Activated CD4-positive, alpha-beta T cell treated with anti-CD3 and anti-CD28 coated beads, Interleukin-2, amount 50 U/mL, for 4 hours (primary cell): ENCODE data around the gene LRSAM1.

Source experiments
- DNase-seq, 2 experiments: peaks; one replicate each; pipeline ENCODE4 v3.0.0-alpha.2; 2020

Gene LRSAM1

DNA sequence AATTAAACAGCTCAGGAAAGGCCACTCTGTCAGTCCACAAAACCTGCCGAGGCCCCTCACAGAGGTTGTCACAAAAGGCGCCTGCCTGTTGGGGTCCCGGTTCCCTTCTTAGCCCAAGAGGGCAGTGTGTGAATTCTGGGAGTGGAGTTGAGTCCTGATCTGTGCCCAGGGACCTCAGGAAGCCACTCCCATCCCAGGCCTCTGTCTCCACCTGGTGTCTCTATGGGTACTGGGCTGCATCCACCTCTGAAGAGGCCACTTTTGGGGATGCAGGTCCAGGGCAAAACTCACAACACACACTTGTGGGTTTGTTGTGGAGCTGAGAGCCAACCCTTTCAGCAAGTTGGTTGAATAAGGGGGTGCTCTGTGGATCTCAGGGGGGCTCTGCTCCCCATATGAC lies 86.5 kb downstream of the LRSAM1 start:
- DNase-seq, result no peak

DNA sequence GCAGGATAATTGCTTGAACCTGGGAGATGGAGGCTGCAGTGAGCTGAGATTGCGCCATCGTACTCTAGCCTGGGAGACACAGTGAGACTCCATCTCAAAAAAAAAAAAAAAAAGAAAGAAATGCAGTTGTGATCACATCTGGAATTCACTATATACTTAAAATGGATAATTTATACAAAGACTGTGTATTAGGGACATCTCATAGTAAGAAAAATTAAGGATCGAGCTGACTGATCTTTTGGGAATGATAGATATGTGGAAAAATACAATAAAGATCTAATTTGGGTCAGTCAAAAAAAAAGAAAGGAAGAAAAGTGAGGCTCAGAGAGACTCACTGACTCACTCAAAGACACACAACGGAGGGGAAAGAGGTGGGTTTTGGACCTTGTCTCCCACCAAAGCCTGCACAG lies 87.5 kb downstream of the LRSAM1 start:
- no peak for DNase-seq

DNA sequence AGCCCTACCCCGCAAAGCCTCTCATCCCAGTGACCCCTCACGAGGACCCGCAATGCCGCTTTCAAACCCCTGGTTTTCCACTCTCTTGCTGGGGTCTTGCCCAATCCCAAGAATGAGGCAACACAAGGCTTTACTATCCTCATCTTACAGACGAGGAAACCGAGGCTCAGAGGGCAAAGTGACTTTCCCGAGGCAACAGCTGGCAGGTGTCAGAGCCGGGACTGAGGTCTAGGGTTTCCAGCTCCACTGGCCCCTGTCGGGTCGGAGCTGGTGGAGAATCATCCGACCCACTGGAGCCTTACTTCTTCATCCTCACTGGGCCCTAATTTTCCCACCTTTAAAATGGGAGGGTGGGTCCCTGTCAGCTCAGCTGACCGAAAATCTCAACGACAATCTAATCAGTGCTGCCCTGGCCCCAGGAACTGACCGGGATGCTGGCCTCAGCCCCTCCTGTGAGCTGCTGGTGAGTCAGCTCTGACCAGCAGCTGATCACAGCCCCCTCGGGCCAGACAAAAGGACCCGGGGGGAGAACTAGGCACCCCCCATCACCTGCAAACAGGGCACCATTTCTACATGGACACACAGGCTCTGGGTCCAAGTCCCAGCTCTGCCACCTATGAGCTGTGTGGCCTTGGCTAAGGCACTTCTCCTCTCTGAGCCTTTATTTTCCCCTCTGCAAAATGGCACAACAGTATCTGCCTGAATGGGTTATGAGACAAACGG lies 88.1 kb downstream of the LRSAM1 start:
- DNase-seq, result no peak

DNA sequence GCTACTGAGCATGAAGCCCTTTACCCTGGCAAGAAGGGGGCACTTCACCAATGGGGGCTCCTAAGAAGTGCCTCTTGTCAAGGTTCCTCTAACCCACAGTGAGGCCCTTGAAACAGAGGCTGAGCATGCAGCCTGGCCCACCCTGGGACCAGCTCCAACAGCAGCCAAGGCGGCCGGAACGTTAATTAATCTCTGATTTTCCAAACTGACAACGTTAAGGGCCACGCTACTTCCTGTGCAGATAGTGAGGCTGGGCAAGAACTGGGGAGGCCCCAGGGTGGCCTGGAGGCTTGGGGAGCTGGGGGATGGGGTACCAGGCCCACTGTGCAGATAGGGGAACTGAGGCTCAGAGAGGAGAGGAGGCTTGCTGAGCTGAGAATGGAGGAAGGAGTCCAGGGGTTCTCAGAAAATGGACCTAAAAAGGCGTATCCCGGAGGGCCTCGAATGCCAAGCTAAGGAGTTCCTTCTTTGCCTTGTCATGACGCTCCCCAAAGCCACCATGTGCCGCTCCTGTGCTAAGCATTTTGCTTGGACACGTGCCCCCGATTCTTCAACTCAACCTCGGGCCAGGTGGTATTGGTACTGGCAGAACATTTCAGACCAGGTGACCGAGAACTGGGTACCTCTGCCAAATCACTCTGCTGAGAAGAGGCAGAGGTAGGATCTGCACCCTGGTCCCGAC lies 88.8 kb downstream of the LRSAM1 start:
- no peak for DNase-seq

DNA sequence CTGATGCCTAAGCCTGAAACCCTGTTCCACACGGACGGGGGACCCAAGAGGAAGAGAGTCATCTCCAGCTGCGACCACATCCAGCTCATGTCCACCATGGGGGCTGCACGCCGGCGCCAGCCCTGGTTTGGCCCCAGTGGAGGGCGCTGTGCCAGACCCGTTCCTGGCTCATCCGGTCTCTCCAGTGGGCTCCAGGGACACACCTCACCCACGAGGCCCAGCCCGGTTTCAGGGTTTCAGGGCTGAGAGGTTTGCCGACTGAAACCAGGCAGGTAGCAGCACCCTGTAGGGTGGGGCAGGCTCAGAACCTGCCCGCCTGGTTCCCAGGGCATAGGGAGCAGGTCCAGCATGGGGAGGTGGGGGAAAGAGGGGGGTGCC lies 89.3 kb downstream of the LRSAM1 start:
- no peak for DNase-seq

DNA sequence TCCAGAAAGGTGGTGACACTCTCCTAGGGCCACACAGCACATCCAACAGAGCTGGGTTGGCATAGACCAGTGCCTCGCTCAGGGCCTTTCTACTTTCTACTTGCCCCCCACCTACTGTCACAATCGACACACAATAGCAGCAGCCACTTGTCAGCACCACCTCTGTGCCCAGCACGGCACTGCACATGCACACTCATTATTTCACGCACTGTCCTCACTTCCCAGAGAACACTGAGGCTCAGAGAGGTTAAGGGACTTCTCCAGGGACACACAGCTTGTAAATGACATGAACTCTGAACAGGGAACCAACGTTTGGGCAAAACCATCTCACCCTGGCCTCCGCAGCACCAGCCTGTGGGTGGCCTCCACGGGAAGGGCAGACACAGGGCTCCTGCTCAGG lies 89.9 kb downstream of the LRSAM1 start:
- DNase-seq, result no peak

DNA sequence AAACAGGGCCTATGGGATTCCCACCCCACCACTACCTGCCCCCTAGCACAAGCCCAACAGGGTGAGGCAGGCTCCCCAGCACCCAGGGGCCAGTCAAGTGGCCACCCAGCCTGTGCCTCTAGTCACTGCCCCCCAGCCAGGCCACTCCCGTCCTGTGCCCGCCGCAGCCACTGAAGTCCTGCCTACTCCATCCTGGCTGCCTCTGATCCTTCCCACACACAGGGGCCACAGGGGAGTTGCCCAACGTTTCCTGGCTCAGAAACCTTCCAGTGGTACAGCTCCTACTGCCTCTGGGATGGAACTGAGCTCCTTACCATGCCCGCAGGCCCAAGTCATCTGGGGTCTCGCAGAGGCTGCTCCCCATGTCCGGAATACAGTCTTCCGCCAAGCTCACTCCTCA lies 90.6 kb downstream of the LRSAM1 start:
- no peak for DNase-seq

DNA sequence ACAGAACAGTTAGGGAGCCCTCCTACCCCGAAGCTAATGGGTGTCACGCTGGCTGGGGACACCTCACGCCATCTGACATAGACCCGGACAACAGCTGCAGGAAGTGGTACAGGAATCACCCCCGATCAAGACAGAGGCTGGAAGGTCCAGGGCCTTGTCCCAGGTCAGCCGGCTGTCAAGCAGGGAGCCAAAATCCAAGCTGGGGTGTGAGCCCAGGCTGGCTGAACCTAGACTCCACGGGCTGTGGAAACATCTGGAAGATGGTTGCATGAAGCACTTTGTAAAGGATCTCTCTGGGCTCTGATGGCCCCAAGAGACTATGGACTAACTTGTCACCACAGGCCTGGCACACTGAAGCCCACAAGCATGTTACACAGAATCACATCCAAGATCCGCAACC lies 91.9 kb downstream of the LRSAM1 start:
- no peak for DNase-seq

DNA sequence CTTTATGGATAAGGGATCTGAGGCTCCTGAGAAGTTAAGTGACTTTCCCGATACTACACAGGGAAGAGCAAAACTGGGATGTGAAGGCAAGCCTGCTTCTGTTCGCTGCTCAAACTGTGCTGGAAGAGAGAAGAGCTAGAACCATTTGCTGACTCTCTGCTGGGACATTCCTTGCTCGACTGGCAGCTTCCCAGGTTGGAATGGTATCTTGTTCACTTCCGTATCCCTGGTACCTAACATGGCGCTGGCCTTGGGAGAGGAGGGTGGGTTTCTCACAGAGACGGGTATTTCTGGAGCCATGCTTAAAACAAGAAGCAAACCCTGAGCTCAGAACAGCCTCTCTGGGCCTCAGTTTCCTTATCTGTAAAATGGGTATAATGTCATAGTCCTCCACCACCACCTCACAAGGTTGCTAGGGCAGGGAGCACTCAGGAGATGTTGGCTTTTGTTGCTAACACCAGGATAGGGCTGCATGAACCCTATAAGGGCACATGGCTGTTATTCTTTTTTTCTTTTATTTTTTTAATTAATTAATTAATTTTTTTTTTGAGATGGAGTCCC lies 92.7 kb downstream of the LRSAM1 start:
- DNase-seq, result no peak

DNA sequence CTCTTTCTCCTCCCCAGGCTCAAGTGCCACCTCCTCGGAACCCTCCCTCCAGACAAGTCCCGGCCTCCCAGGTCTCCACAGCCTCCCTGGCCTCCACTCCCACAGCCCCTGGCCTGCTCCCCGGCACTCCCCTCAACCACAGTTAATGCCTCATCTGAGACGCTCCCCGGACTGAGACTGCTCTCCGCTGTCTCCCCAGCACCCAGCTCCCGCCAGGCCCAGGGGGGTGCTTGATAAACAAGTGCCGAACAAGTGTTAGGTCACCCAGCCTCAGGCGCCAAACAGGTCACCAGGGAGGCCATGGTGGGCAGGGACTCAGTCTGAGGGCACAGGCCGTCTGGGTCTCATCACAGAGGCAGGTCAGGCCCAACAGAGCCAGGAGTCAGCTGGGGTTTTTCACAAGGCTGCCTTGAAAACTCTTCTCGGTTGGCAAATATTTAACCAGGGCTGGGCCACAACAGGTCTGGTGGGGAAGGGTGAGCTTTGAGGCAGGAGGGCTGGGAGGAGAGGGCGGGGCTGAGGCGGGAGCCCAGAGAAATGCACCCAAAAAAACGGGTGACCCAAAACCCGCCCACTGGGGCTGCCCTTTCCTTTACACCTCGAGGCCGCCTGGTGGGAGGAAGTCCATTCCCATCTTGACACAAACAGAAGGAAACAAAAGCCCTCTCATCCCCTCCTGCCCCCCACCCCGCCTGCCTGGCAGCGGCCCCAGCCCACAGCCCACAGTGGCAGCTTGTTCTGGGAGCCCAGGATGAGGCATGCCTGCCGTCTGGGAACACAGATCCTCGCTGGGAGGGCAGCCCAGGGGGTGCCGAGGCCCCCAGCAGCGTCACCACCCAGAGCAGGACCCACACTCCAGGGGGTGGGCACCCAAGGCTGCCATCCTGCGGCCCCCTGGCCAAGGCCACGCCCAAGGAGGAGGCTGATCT lies 94.2 kb downstream of the LRSAM1 start:
- DNase-seq, result no peak

DNA sequence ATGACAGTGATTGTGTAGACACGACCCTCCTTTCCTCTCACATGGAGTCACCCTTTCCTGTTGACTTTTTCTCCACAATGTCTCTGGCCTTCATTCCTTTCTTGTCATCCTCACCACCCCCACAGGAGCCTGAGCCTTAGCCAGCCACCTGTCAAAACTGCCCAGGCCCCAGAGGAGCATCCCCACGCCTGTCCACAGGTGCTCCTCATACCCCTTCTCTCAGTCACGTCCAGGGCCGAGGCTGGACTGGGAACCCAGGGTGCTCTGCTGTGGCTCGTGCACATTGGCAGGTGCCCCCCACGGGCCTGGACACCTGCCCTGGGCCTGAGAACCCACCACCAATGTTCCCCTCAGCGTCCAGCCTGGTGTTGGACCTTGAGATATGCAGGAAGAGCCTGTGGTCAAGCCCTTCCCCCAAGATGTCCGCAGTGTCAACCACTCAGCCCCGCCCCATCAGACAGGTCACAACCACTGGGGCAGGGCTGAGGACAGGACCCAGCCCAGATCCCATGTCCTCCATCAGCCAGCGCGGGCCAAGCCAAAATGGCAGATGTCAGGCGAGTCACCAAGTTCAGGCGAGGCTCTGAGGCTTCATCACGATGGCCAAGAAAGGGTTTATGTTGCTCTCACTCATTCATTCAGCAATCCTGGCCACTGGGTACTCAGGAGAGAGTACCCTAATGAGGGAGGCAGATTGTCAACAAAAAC lies 95.0 kb downstream of the LRSAM1 start:
- no peak for DNase-seq

DNA sequence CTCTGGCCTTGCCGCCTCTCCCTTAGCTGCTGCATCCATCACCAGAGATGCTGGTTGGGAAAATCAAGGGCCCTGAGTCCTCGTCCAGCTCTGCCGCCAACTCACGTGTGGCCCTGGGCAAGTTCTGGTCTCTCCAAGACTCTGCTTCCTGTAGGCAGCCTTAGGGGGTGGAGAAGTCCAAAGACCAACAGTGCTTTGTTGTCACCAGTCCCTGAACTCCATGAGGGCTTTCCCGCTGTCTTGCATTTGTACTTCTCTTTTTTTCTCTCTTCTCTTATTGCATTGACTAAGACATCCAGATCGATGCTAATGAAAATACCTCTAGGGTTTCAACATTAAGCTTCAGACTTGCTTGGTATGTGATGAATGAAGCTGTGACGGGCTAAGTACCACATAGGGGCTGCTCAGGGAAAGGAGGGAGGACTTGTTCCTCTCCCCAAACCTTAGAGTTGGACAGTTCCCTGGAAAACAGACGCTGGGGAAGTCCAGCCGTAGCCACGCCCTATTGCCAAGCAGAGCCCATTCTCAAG lies 97.1 kb downstream of the LRSAM1 start:
- DNase-seq, result no peak

DNA sequence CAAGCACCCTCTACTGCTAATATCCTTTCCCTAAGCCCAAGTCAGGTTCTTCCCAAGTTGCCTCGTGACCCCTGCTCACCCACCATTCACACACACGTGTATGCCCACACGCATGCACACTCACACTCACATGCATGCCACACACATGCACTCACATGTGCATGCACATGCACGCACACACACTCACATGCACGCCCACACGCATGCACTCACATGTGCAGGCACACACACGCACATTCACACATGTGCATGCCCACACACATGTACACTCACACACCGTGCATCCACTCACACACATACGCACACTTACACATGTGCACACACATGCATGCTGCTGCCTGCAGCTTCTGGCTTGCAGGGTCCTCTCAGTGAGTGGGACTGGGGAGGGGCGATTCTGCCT lies 97.9 kb downstream of the LRSAM1 start:
- no peak for DNase-seq

DNA sequence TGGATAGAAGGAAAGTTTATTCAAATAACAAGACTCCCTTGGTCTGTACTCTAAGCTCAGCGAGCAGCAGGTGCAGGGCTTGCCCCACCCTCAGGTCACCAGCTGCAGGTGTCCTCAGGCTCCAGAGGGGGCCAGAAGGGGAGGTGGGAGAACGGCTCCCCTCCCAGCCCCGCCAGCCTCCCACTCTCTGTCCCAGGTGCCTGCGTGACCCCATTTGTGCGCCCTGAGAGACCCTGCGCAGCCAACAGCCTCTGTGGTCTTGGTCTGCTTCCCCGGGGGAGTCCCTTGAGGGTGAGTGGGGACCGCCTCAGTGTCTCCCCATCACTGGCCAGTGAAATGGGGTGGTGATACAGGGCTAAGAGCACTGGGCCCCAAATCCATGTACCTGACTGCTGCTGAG lies 98.4 kb downstream of the LRSAM1 start:
- DNase-seq, result no peak

DNA sequence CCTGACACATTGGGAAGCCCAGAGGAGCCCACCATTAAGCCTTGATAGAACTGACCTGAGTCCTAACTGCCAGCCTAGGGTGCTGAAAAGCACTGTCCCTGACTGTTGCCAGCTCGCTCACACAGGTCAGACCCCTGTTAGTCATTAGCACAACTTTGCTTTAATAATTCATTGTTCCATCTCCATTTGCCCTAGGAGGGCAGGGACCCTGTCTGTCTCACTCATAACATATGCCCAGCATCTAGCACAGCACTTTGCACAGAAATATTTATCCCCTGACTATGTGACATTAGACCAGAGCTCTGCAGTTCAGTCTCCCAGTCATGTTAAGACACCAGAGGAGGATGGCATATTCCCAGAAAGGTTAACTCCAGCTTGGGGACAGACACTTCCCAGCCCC lies 99.0 kb downstream of the LRSAM1 start:
- DNase-seq, result no peak

DNA sequence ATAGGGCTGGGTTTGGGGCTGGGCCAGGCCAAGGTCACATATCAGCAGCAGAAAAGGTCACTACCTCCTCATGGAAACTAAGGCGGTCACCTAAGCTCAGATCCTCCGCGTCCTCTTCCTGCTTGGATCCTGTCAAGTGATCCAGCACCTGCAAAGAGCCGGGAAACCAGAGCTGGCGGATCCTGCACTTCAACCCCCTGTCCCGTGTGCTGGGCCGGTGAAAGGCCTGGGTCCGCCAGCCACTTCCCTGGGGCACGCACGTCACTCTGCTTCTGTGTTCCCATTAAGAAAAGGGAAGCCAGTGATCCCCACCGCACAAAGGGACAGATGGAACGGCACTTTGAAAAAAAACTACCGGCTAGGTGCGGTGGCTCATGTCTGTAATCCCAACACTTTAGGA lies 99.4 kb downstream of the LRSAM1 start:
- no peak for DNase-seq
